SU-DHL-6 (cell line): ENCODE results near the gene ANKRD34C.

Source experiments
- EZH2phosphoT487 ChIP-seq: fragments of 200-600 bp; sonication (generic), shearing (Covaris generic); conservative IDR thresholded peaks from 2 replicates; pipeline ENCODE4 v1.6.1; 2018; ENCODE audit warnings: mild to moderate bottlenecking, antibody characterized with exemption, low read length, moderate library complexity, mixed read lengths
- TF ChIP-seq, protein P1 (sequence below): fragments of 200-600 bp; sonication (generic); IDR thresholded peaks from one replicate; pipeline ENCODE4 v1.5.1; 2017; ENCODE audit warnings: antibody characterized with exemption, mild to moderate bottlenecking, low read length, moderate library complexity; ENCODE audit not compliant: insufficient read depth, poor library complexity, severe bottlenecking

DNA sequence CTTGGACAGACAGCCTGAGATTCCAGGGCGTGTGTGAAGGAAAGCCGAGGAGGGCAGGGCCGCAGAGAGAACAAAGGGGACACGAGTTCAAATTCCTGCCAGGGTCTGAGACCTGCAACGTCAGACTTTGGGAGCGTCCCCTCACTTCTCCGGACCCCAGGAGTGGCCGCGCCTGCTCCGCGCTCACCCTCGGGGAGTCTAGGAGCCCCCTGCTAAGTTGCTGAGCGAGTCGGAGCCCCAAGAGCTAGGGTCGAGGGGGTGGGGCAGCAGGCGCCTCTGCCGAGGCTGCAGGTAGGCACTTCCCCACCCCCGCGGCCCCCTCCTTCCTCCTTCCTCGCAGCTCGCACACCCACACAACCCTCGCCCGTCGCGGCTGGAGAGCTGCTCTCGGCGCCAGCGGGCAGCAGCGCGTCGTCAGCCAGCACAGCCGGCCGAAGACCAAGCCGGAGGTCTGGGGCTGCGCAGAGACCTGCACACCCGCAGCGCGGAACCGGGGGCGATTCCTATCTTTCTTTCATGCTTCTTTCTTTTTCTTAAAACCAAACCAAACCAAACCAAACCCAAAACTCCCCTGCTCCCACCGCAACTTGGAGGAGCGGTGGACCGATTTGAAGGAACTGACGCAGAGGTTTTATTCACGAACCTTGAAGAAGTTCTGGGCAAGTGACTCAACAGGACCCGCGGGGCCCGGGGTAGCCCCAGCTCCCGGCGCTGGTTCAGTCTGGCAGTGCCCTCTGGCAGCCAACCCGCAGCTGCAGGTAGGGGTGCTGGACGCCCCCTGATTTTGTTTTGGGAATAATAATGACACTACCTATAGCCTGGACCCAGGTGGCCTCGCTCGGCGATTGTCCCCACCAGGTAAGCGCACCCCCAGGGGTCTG lies at the start of gene ANKRD34C:
- TF ChIP-seq, protein P1, sequence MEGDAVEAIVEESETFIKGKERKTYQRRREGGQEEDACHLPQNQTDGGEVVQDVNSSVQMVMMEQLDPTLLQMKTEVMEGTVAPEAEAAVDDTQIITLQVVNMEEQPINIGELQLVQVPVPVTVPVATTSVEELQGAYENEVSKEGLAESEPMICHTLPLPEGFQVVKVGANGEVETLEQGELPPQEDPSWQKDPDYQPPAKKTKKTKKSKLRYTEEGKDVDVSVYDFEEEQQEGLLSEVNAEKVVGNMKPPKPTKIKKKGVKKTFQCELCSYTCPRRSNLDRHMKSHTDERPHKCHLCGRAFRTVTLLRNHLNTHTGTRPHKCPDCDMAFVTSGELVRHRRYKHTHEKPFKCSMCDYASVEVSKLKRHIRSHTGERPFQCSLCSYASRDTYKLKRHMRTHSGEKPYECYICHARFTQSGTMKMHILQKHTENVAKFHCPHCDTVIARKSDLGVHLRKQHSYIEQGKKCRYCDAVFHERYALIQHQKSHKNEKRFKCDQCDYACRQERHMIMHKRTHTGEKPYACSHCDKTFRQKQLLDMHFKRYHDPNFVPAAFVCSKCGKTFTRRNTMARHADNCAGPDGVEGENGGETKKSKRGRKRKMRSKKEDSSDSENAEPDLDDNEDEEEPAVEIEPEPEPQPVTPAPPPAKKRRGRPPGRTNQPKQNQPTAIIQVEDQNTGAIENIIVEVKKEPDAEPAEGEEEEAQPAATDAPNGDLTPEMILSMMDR, result no peak
- TF ChIP-seq EZH2phosphoT487, result no peak
